HepG2 (cell line): Measurements from ENCODE around the gene HIPK3. TPM values are rescaled to one million over a fixed set of nuclear protein-coding genes. Genes with fewer than 3 reads are reported as not detected.

Source experiments
- ATAC-seq: fragments of 200-7000 bp; cut with Tn5 transposase; 3 replicates; pipeline ENCODE4 v1.9.1; 2020; ENCODE audit warnings: mild to moderate bottlenecking, moderate library complexity
- BruUV-seq: library from RNA; stranded (reverse); fragments of 400-500 nt; replicated peaks from 2 replicates; lab custom pipeline; 2021; lab: Mats Ljungman, UMichigan
- CTCF ChIA-PET: fragments of 300-600 bp; formaldehyde crosslinking; extraction: SDS; loops from one replicate; lab custom pipeline; 2021; ENCODE audit warnings: low total read pairs, inconsistent platforms, low intra/inter-chr PET ratio; lab: Yijun Ruan, JAX
- POLR2A ChIA-PET: fragments of 350-600 bp; sonication (Branson Sonifier 250); formaldehyde crosslinking; loops from one replicate; lab custom pipeline; 2020; ENCODE audit warnings: antibody characterized with exemption, inconsistent platforms; lab: Yijun Ruan, JAX
- DNase-seq: peaks from one replicate; pipeline ENCODE4 v3.0.0-alpha.2; 2015; ENCODE audit warnings: low spot score
- FAIRE-seq: peaks from 3 replicates; lab custom pipeline; 2011; peaks lifted over from hg19 to GRCh38; lab: Jason Lieb, UNC
- H2AFZ ChIP-seq: one replicate; pipeline ENCODE4 v1.6.1; 2011; ENCODE audit warnings: low read length, inconsistent platforms
- H3K27ac ChIP-seq: fragments of 300-600 bp; 3 replicates; pipeline ENCODE4 v1.8.0; 2011; ENCODE audit warnings: mixed run types, mild to moderate bottlenecking, mixed read lengths, low read length, inconsistent platforms; ENCODE audit not compliant: insufficient read depth; ENCODE audit errors: extremely low read length
- H3K27me3 ChIP-seq, 2 experiments: fragments of 200-600 bp in 1 of 2; 2 replicates in 1 of 2; 3 replicates in 1 of 2; pipeline versions ENCODE4 v1.6.0 to v1.8.0; 2011; ENCODE audit warnings: low read length in 2 of 2, mild to moderate bottlenecking in 2 of 2, moderate library complexity in 2 of 2, inconsistent platforms in 1 of 2; ENCODE audit not compliant: insufficient read depth in 2 of 2, control insufficient read depth in 1 of 2
- H3K36me3 ChIP-seq, 2 experiments: fragments of 200-600 bp in 1 of 2; replicated peaks in 1 of 2; 2 replicates in 1 of 2; 3 replicates in 1 of 2; pipeline versions ENCODE4 v1.5.1 to v1.8.0; 2011; ENCODE audit warnings: low read length in 2 of 2, inconsistent platforms in 1 of 2; ENCODE audit not compliant: insufficient read depth in 2 of 2, control insufficient read depth in 1 of 2
- H3K4me1 ChIP-seq: 2 replicates; pipeline ENCODE4 v1.5.1; 2012; ENCODE audit warnings: low read length, inconsistent platforms; ENCODE audit not compliant: insufficient read depth
- H3K4me2 ChIP-seq: 2 replicates; pipeline ENCODE4 v1.6.0; 2011; ENCODE audit warnings: low read depth, low read length, inconsistent platforms
- H3K4me3 ChIP-seq, 3 experiments: fragments of 200-600 bp in 1 of 3; sonication (generic), shearing (Covaris generic) in 1 of 3; replicated peaks in 1 of 3; 2 replicates each; pipeline ENCODE4 v1.5.1; 2011 to 2016; ENCODE audit warnings: low read length in 3 of 3, inconsistent platforms in 2 of 3, low read depth in 2 of 3, mild to moderate bottlenecking in 2 of 3, control low read depth in 1 of 3, mixed read lengths in 1 of 3; ENCODE audit not compliant: insufficient read depth in 1 of 3
- H3K79me2 ChIP-seq: one replicate; pipeline ENCODE4 v1.6.1; 2011; ENCODE audit warnings: low read length, inconsistent platforms; ENCODE audit not compliant: insufficient read depth
- H3K9ac ChIP-seq: 2 replicates; pipeline ENCODE4 v1.6.0; 2011; ENCODE audit warnings: mild to moderate bottlenecking, low read depth, low read length, inconsistent platforms; ENCODE audit not compliant: insufficient read depth
- H3K9me3 ChIP-seq: 2 replicates; pipeline ENCODE4 v1.5.1; 2012; ENCODE audit warnings: mild to moderate bottlenecking, low read length
- H4K20me1 ChIP-seq: 2 replicates; pipeline ENCODE4 v1.6.0; 2011; ENCODE audit warnings: inconsistent platforms, mild to moderate bottlenecking, low read length, moderate library complexity; ENCODE audit not compliant: insufficient read depth
- NFRKB ChIP-seq: fragments of 450-650 bp; IDR thresholded peaks from 2 replicates; pipeline ENCODE4 v1.6.1; 2017
- PTBP1 ChIP-seq: fragments of 200-400 bp; formaldehyde crosslinking; IDR thresholded peaks from 2 replicates; pipeline ENCODE4 v1.6.1; 2018; ENCODE audit warnings: low read length, low read depth; ENCODE audit not compliant: poor library complexity, severe bottlenecking
- ZBTB21 ChIP-seq: sonication (generic); formaldehyde crosslinking; IDR thresholded peaks from 2 replicates; pipeline ENCODE4 v1.4.0; 2020; ENCODE audit warnings: missing genetic modification reagents
- ZNF274 ChIP-seq: sonication (generic); formaldehyde crosslinking; IDR thresholded peaks from 2 replicates; pipeline ENCODE4 v1.5.1; 2020; ENCODE audit warnings: mild to moderate bottlenecking, missing genetic modification reagents
- WGBS: methylation state at CpG from one replicate; pipeline ENCODE4 v1.1.6; 2017; ENCODE audit warnings: low lambda C conversion rate; 5-methylcytosine and 5-hydroxymethylcytosine counted together
- in situ Hi-C: cut with HindIII; loops from 2 replicates; pipeline ENCODE4 v1.10.0; 2017; ENCODE audit warnings: low pct_unique_long_range_greater_than_20kb; ENCODE audit not compliant: extremely low pct_ligation_motif_present
- intact Hi-C: fragments of 100-400 bp; cut with micrococcal nuclease; formaldehyde crosslinking; loops from one replicate; pipeline ENCODE4 v1.10.0; 2022; ENCODE audit not compliant: unreplicated experiment
- polyA plus RNA-seq, 8 experiments: library from polyadenylated mRNA; depleted of rRNA in 3 of 8; stranded (reverse) in 7 of 8; unstranded in 1 of 8; fragments of >200 nt; fragmentation: Illumina TruSeq in 4 of 8; extraction: Trizol in 4 of 8; gene quantifications; 2 replicates each; pipeline versions ENCODE4 v1.2.1 to v1.2.3, GENCODE V29; 2011 to 2016; ENCODE audit warnings: low read depth in 4 of 8, missing spikeins in 1 of 8, mixed read lengths in 1 of 8; ENCODE audit not compliant: insufficient read depth in 1 of 8
- total RNA-seq, 5 experiments: library from RNA; depleted of rRNA; stranded (reverse); fragments of >200 nt; fragmentation: Illumina TruSeq; extraction: Trizol; gene quantifications; 2 replicates each; pipeline ENCODE4 v1.2.3, GENCODE V29; 2016; ENCODE audit warnings: low read depth in 1 of 5
- TF ChIP-seq, protein P1 (sequence below): sonication (generic); formaldehyde crosslinking; IDR thresholded peaks from 2 replicates; pipeline ENCODE4 v1.4.0; 2020; ENCODE audit warnings: missing genetic modification reagents

HIPK3 gene
- total and polyA plus RNA-seq, 2 of the 13 experiments (the other 11 are each of a cell fraction or from before 2014, with no cell fraction given): 20.5 to 44.3 TPM

DNA sequence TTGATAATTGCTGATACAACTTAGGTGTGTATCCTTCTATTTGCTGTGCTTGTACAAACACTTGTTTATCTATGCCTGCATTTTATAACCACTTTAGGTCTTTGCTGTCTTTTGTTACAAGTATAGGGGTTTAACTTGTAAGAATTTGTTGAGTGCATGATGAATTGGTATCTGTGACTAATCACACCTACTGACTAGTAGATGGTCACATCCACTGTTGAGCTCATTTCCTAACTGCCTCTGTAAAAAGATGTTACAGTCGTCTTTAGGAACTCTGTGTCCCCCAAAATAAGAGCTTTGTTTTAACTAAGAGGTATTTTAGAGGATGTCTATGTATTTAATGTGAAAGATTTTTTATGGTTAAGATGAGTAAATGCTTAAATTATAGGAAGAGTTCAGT is 60.5 kb downstream of the HIPK3 start:
- in situ Hi-C loops (no loop called here), intact Hi-C loops (no loop called here)
- Histone ChIP-seq H3K4me3 (no peak overlapping the region), H3K79me2 (peaks cover 20% of the 10 kb centered on the region), H3K4me1 (no peaks in the 10 kb centered on the region), H3K27ac (no peak overlapping the region), H4K20me1 (peaks cover 4% of the 10 kb centered on the region; the same call in 1 of the 2 replicates), H3K9me3 (no peaks in the 10 kb centered on the region), H3K36me3 (no peaks in the 10 kb centered on the region; a peak in 2 of 5 replicates), H2AFZ (no peak overlapping the region), H3K4me2 (no peak overlapping the region), H3K9ac (no peak overlapping the region), H3K27me3 (no peaks in the 10 kb centered on the region)
- DNase-seq (no peak), ATAC-seq (no peak), FAIRE-seq (no peak)
- ChIA-PET CTCF (no interaction called here), POLR2A (no interaction called here)
- no TSS peak for BruUV-seq
- WGBS: 89% methylated on average over 1 of the region's 1 CpG
- TF ChIP-seq, protein P1, sequence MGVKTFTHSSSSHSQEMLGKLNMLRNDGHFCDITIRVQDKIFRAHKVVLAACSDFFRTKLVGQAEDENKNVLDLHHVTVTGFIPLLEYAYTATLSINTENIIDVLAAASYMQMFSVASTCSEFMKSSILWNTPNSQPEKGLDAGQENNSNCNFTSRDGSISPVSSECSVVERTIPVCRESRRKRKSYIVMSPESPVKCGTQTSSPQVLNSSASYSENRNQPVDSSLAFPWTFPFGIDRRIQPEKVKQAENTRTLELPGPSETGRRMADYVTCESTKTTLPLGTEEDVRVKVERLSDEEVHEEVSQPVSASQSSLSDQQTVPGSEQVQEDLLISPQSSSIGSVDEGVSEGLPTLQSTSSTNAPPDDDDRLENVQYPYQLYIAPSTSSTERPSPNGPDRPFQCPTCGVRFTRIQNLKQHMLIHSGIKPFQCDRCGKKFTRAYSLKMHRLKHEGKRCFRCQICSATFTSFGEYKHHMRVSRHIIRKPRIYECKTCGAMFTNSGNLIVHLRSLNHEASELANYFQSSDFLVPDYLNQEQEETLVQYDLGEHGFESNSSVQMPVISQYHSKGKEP (CRISPR knock-in tag): no peak
- no peak for TF ChIP-seq PTBP1
- TF ChIP-seq ZBTB21 (CRISPR knock-in tag): no peak
- TF ChIP-seq NFRKB: no peak

DNA sequence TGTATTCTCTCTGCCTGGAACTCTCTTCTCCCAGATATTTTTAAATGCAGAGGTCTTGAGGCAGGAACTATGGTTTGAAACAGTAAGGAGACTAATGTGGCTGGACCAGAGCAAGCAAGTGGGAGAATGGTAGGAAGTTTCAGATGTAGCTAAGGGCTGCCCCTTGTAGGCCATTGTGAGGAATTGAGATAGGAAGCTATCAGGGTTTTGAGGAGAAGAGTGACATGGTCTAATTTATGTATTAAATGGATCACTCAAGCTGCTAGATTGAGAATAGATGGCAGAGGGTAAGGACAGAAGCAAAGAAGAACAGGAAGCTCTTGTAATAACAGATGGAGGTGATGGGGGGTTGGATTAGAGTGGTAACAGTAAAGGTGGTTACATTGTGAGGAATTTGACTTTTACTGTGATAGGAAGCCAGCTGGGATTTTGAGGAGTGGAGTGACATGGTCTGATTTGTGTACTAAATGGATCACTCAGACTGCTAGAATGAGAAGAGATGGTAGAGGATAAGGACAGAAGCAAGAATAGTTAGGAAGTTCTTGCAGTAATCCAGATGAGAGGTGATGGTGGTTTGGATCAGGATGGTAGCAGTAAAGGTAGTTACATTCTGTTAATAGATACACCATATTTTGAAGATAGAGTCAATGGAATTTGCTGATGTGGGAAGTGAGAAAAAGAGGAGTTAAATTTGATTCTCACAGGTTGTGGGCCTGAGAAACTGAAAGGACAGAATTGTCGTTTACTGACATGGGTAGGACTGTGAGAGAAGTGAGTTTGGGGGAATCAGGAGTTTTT is 63.0 kb downstream of the HIPK3 start:
- Histone ChIP-seq H3K4me2 (no peak overlapping the region), H3K4me1 (no peaks in the 10 kb centered on the region), H2AFZ (no peak overlapping the region), H3K36me3 (no peaks in the 10 kb centered on the region; a peak in 1 of 5 replicates), H3K4me3 (no peak overlapping the region), H3K79me2 (peaks cover 32% of the 10 kb centered on the region), H3K9me3 (no peaks in the 10 kb centered on the region), H3K27ac (no peak overlapping the region), H4K20me1 (peaks cover 7% of the 10 kb centered on the region; the same call in 1 of the 2 replicates), H3K27me3 (no peaks in the 10 kb centered on the region), H3K9ac (no peak overlapping the region)
- ATAC-seq (no peak), DNase-seq (no peak), FAIRE-seq (no peak)
- in situ Hi-C loops (no loop called here), intact Hi-C loops (no loop called here)
- ChIA-PET CTCF (no interaction called here), POLR2A (no interaction called here)
- no TSS peak for BruUV-seq
- 93% methylated on average over 1 of the region's 1 CpG for WGBS
- TF ChIP-seq ZNF274 (CRISPR knock-in tag): no peak
